HG02610 (cell line): ENCODE data around the gene SPRY4.
"Not testable (repeated sequence)": the region's sequence is repeated elsewhere in the genome, so short reads cannot be mapped to it uniquely, and the experiment has no call there.

Experiments
- ATAC-seq: cut with Tn5 transposase; IDR thresholded peaks from one replicate; pipeline ENCODE4 v1.9.1; 2021; ENCODE audit warnings: mild to moderate bottlenecking, moderate library complexity; ENCODE audit not compliant: unreplicated experiment

The SPRY4 gene

DNA sequence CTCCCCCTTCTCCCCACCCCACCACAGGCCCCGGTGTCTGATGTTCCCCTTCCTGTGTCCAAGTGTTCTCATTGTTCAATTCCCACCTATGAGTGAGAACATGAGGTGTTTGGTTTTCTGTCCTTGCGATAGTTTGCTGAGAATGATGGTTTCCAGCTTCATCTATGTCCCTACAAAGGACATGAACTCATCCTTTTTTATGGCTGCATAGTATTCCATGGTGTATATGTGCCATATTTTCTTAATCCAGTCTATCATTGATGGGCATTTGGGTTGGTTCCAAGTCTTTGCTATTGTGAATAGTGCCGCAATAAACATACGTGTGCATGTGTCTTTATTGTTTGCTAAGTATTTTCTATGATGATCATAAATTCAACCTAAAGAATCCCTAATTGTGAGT lies 60.7 kb downstream of the SPRY4 start:
- ATAC-seq, result not testable (repeated sequence)

DNA sequence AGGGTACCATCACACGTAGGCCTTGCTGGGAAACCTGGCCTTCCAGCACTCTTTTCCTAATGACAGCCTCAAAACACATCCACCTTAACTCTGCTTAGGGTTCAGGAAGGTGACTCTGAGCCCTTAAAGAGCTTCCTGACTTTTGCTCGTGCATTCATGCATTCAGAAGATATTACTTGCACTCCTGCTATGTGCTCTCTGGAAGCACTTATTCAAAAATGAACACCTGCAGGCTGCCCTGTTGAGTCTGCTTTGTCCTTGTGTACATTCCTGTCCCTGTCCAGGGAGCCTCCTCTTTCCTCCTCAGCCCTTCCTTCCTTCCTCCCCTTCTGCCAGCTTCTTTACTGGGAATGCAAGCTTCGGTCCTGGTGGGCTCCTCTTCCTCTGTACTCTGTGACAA lies 61.5 kb downstream of the SPRY4 start:
- no peak for ATAC-seq

DNA sequence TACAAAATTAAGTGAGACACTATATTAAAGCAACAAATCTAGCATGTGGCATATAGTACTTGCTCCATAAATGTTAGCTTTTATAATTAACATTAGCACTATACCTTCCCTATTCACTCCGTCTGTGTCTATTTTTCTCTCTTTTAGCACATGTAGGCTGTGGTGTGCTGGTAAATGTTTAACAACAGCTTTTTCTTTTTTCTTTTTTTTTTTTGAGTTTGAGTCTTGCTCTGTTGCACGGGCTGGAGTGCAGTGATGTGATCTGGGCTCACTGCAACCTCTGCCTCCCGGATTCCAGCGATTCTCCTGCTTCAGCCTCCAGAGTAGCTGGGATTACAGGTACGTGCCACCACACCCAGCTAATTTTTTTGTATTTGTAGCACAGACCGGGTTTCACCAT lies 62.1 kb downstream of the SPRY4 start:
- ATAC-seq, result no peak
